Globus pallidus (tissue), 1 donor: ENCODE results near the gene TAL1.
"Not testable (repeated sequence)": the region's sequence is repeated elsewhere in the genome, so short reads cannot be mapped to it uniquely, and the experiment has no call there.

Experiments
- DNase-seq: peaks from one replicate; pipeline ENCODE4 v3.0.0-alpha.2; 2015; ENCODE audit warnings: low spot score

TAL1 gene

GRCh38 chr1:47212636-47213229 lies 19.3 kb downstream of the TAL1 start:
- DNase-seq = no peak

GRCh38 chr1:47211796-47212269 lies 20.2 kb downstream of the TAL1 start:
- DNase-seq = no peak

- no peak for DNase-seq
Measured at GRCh38 chr1:47210666-47211065, 21.4 kb downstream of the TAL1 start.

GRCh38 chr1:47209725-47210325 lies 22.2 kb downstream of the TAL1 start:
- no peak for DNase-seq

- no peak for DNase-seq
Measured at GRCh38 chr1:47209091-47209490, 22.9 kb downstream of the TAL1 start.

GRCh38 chr1:47208374-47208850 lies 23.6 kb downstream of the TAL1 start:
- DNase-seq = no peak

- no peak for DNase-seq
Measured at GRCh38 chr1:47207803-47208373, 24.1 kb downstream of the TAL1 start.

GRCh38 chr1:47205918-47206317 lies 26.1 kb downstream of the TAL1 start:
- no peak for DNase-seq

GRCh38 chr1:47203504-47203903 lies 28.5 kb downstream of the TAL1 start:
- not testable (repeated sequence) for DNase-seq

- no peak for DNase-seq
Measured at GRCh38 chr1:47201179-47201578, 30.8 kb downstream of the TAL1 start.

GRCh38 chr1:47198214-47198613 lies 33.8 kb downstream of the TAL1 start:
- DNase-seq = no peak

GRCh38 chr1:47196622-47197021 lies 35.4 kb downstream of the TAL1 start:
- DNase-seq = no peak

GRCh38 chr1:47195981-47196380 lies 36.0 kb downstream of the TAL1 start:
- DNase-seq = not testable (repeated sequence)

GRCh38 chr1:47194311-47194710 lies 37.7 kb downstream of the TAL1 start:
- no peak for DNase-seq

GRCh38 chr1:47193496-47193895 lies 38.5 kb downstream of the TAL1 start:
- not testable (repeated sequence) for DNase-seq

GRCh38 chr1:47192458-47193384 lies 39.3 kb downstream of the TAL1 start:
- peak; percentile 61 for DNase-seq

- no peak for DNase-seq
Measured at GRCh38 chr1:47191940-47192457, 40.0 kb downstream of the TAL1 start.

- DNase-seq = no peak
Measured at GRCh38 chr1:47190857-47191256, 41.2 kb downstream of the TAL1 start.

- no peak for DNase-seq
Measured at GRCh38 chr1:47190509-47190855, 41.5 kb downstream of the TAL1 start.

GRCh38 chr1:47189844-47190508 lies 42.0 kb downstream of the TAL1 start, which contains the start of gene PDZK1IP1:
Gene PDZK1IP1 (minus strand): TSS chr1:47190036. CDS start chr1:47189932, 104 bp downstream.
- peak; percentile 33 for DNase-seq
